ENCODE measurements around the gene IZUMO4. TPM values are rescaled to one million over a fixed set of nuclear protein-coding genes. Genes with fewer than 3 reads are reported as not detected.

Gene IZUMO4
- total RNA-seq, 4 donors from 2014 or later = 3.0 to 11.4 (median 3.2) TPM; not detected in 1

GRCh38 chr19:2117215-2117960, 20.7 kb downstream of the IZUMO4 start:
- no peak overlapping the region for H3K4me3 ChIP-seq
- H3K9me3 ChIP-seq = no peaks in the 10 kb centered on the region
- intact Hi-C loops (cut with DNase I) = no loop called here
- TF ChIP-seq CTCF (IDR thresholded peaks at IDR 0.05) (no peak), POLR2A (IDR thresholded peaks at IDR 0.05) (no peak)
- H3K27me3 ChIP-seq = no peaks in the 10 kb centered on the region
- H3K36me3 ChIP-seq = peaks cover 83 to 100% (median 87%) of the 10 kb centered on the region in 3 donors
- no peak for DNase-seq
- no peaks in the 10 kb centered on the region for H3K4me1 ChIP-seq
- WGBS, 2 donors = 100% methylated on average over 4 of the region's 27 CpGs; no CpG with 5 or more reads in 1 of the 2 donors
- no peak overlapping the region for H3K27ac ChIP-seq

- peaks cover 83 to 100% (median 89%) of the 10 kb centered on the region in 3 donors for H3K36me3 ChIP-seq
- intact Hi-C loops (cut with DNase I) = no loop called here
- H3K27me3 ChIP-seq = no peaks in the 10 kb centered on the region
- no peak for DNase-seq
- H3K4me3 ChIP-seq = no peak overlapping the region
- no peaks in the 10 kb centered on the region for H3K4me1 ChIP-seq
- WGBS, 2 donors = 93 to 95% methylated on average over 3 to 9 of the region's 18 CpGs
- no peak overlapping the region for H3K27ac ChIP-seq
- H3K9me3 ChIP-seq = no peaks in the 10 kb centered on the region
- TF ChIP-seq CTCF (IDR thresholded peaks at IDR 0.05) = no peak
Measured at GRCh38 chr19:2118438-2118837, 21.7 kb downstream of the IZUMO4 start.

GRCh38 chr19:2119921-2120785, 23.4 kb downstream of the IZUMO4 start:
- Histone ChIP-seq H3K27ac (no peak overlapping the region), H3K36me3 (peaks cover 76 to 100% (median 81%) of the 10 kb centered on the region in 3 donors), H3K27me3 (no peaks in the 10 kb centered on the region), H3K4me1 (no peaks in the 10 kb centered on the region), H3K4me3 (no peak overlapping the region), H3K9me3 (no peaks in the 10 kb centered on the region)
- WGBS, 2 donors = 85 to 93% methylated on average over 8 to 13 of the region's 31 CpGs
- TF ChIP-seq POLR2A (IDR thresholded peaks at IDR 0.05) = no peak
- no peak for TF ChIP-seq CTCF (IDR thresholded peaks at IDR 0.05)
- intact Hi-C loops (cut with DNase I) = no loop called here
- DNase-seq = no peak

- DNase-seq = no peak
- intact Hi-C loops (cut with DNase I) = no loop called here
- Histone ChIP-seq H3K4me3 (no peak overlapping the region), H3K9me3 (no peaks in the 10 kb centered on the region), H3K27ac (no peak overlapping the region), H3K4me1 (no peaks in the 10 kb centered on the region), H3K36me3 (peaks cover 69 to 100% (median 74%) of the 10 kb centered on the region in 3 donors), H3K27me3 (no peaks in the 10 kb centered on the region)
- TF ChIP-seq CTCF (IDR thresholded peaks at IDR 0.05) = no peak
- TF ChIP-seq POLR2A (IDR thresholded peaks at IDR 0.05) = no peak
- 85 to 93% methylated on average over 8 to 13 of the region's 26 CpGs for WGBS, 2 donors
Measured at GRCh38 chr19:2120821-2121220, 24.1 kb downstream of the IZUMO4 start.

All from esophagus squamous epithelium (tissue), 5 donors.